NCI-H1930 (cell line): ENCODE data around the gene NRTN.

Source experiments
- DNase-seq, 2 experiments: peaks; one replicate each; lab custom pipeline; 2025; lab: John Stamatoyannopoulos, UW

NRTN gene

GRCh38 chr19:5790559-5791520 lies 14.0 kb upstream of the NRTN start, which contains the start of gene DUS3L:
Gene DUS3L, minus strand, starts transcription at chr19:5791163. Its CDS starts 22 bp downstream, at chr19:5791141.
- peak; percentile 90 to 92 for DNase-seq

GRCh38 chr19:5792224-5792623 lies 12.6 kb upstream of the NRTN start:
- no peak for DNase-seq

- no peak for DNase-seq
Observed at GRCh38 chr19:5793188-5793587, 11.7 kb upstream of the NRTN start.

- no peak for DNase-seq
Observed at GRCh38 chr19:5795382-5795919, 9.4 kb upstream of the NRTN start.

- DNase-seq: no peak
Observed at GRCh38 chr19:5798244-5798643, 6.6 kb upstream of the NRTN start.

GRCh38 chr19:5799247-5800241 lies 5.3 kb upstream of the NRTN start:
- DNase-seq: no peak

- no peak for DNase-seq
Observed at GRCh38 chr19:5800361-5801270, 4.3 kb upstream of the NRTN start.

GRCh38 chr19:5801796-5802619 lies 2.9 kb upstream of the NRTN start:
- DNase-seq: peak; percentile 49 to 62

- no peak for DNase-seq
Observed at GRCh38 chr19:5803441-5803751, 1.5 kb upstream of the NRTN start.

- peak; percentile 71 to 83 for DNase-seq
Observed at GRCh38 chr19:5803752-5804515, 933 bp upstream of the NRTN start.

GRCh38 chr19:5805462-5806132 lies 730 bp downstream of the NRTN start:
- DNase-seq: peak; percentile 60 to 78

- no peak for DNase-seq
Observed at GRCh38 chr19:5806133-5806489, 1.2 kb downstream of the NRTN start.

- no peak for DNase-seq
Observed at GRCh38 chr19:5806905-5807304, 2.0 kb downstream of the NRTN start.

- DNase-seq: no peak
Observed at GRCh38 chr19:5808120-5808816, 3.4 kb downstream of the NRTN start.

- DNase-seq: no peak
Observed at GRCh38 chr19:5809053-5809452, 4.2 kb downstream of the NRTN start.

GRCh38 chr19:5809469-5809868 lies 4.6 kb downstream of the NRTN start:
- DNase-seq: no peak

GRCh38 chr19:5811117-5811516 lies 6.2 kb downstream of the NRTN start:
- no peak for DNase-seq

- no peak for DNase-seq
Observed at GRCh38 chr19:5814123-5814851, 9.4 kb downstream of the NRTN start.
